Measurements from ENCODE around the gene COL28A1. TPM values are rescaled to one million over a fixed set of nuclear protein-coding genes. Genes with fewer than 3 reads are reported as not detected.

The COL28A1 gene
- polyA plus RNA-seq, 3 donors: not detected

- Histone ChIP-seq H3K36me3 (replicated peaks in 1 of 2; ENCODE audit: control insufficient read depth in 1 of 2, insufficient read depth in 2 of 2, low read length in 2 of 2) (no peaks in the 10 kb centered on the region), H3K9ac (ENCODE audit: insufficient read depth, low read length, poor library complexity, severe bottlenecking) (no peak overlapping the region), H3K9me3 (replicated peaks in 1 of 2; ENCODE audit: control insufficient read depth in 1 of 2, insufficient read depth in 1 of 2, low read length in 2 of 2) (no peaks in the 10 kb centered on the region), H3K4me2 (replicated peaks; ENCODE audit: extremely low read depth, low read length, poor library complexity, severe bottlenecking) (no peak overlapping the region), H3K27ac (ENCODE audit: low read depth in 1 of 2, low read length in 2 of 2) (no peak overlapping the region), H3K4me1 (ENCODE audit: control insufficient read depth in 1 of 2, insufficient read depth in 2 of 2, low read length in 2 of 2) (no peaks in the 10 kb centered on the region), H3K27me3 (ENCODE audit: control insufficient read depth in 2 of 2, insufficient read depth in 2 of 2, low read length in 2 of 2) (no peaks in the 10 kb centered on the region), H4K20me1 (ENCODE audit: insufficient read depth, low read length) (no peaks in the 10 kb centered on the region), H2AFZ (ENCODE audit: insufficient read depth, low read depth, low read length, poor library complexity, severe bottlenecking) (no peak overlapping the region), H3K4me3 (replicated peaks in 1 of 3; ENCODE audit: low read depth in 2 of 3, low read length in 3 of 3) (no peak overlapping the region), H3K79me2 (ENCODE audit: insufficient read depth, low read length) (no peaks in the 10 kb centered on the region)
- H3K9me3 Mint-ChIP-seq: peaks cover 0 to 10% (median 0%) of the 10 kb centered on the region in 7 donors
- no peaks in the 10 kb centered on the region for H3K4me1 Mint-ChIP-seq
- no peaks in the 10 kb centered on the region for H3K36me3 Mint-ChIP-seq
- intact Hi-C loops (cut with micrococcal nuclease): no loop called here
- H3K4me3 Mint-ChIP-seq: no peak overlapping the region
- no peak for TF ChIP-seq CTCF (IDR thresholded peaks at IDR 0.05)
- WGBS (ENCODE audit: insufficient coverage): 100% methylated on average over 1 of the region's 2 CpGs
- H3K27ac Mint-ChIP-seq: no peak overlapping the region
- H3K27me3 Mint-ChIP-seq (ENCODE audit: low read depth in 3 of 3): peaks cover 1 to 7% (median 6%) of the 10 kb centered on the region in 3 donors
- DNase-seq: no peak
These were observed 211.8 kb downstream of the COL28A1 start for GRCh38 chr7:7323921-7324320.

GRCh38 chr7:7323352-7323751 is 212.3 kb downstream of the COL28A1 start:
- WGBS (ENCODE audit: insufficient coverage): 89% methylated on average over 6 of the region's 6 CpGs

More at GRCh38 chr7:7323352-7323751, 212.3 kb downstream of the COL28A1 start:
- TF ChIP-seq CTCF (IDR thresholded peaks at IDR 0.05): no peak
- no peaks in the 10 kb centered on the region for H3K79me2 ChIP-seq (ENCODE audit: insufficient read depth, low read length)
- no peaks in the 10 kb centered on the region for H3K4me1 ChIP-seq (ENCODE audit: control insufficient read depth in 1 of 2, insufficient read depth in 2 of 2, low read length in 2 of 2)
- Mint-ChIP-seq H3K27me3 (ENCODE audit: low read depth in 3 of 3) (peaks cover 1 to 7% (median 6%) of the 10 kb centered on the region in 3 donors), H3K4me1 (no peaks in the 10 kb centered on the region), H3K9me3 (peaks cover 0 to 10% (median 0%) of the 10 kb centered on the region in 7 donors), H3K4me3 (no peak overlapping the region), H3K36me3 (no peaks in the 10 kb centered on the region), H3K27ac (no peak overlapping the region)
- H4K20me1 ChIP-seq (ENCODE audit: insufficient read depth, low read length): no peaks in the 10 kb centered on the region
- H3K9me3 ChIP-seq (replicated peaks in 1 of 2; ENCODE audit: control insufficient read depth in 1 of 2, insufficient read depth in 1 of 2, low read length in 2 of 2): no peaks in the 10 kb centered on the region
- DNase-seq: no peak
- H3K27ac ChIP-seq (ENCODE audit: low read depth in 1 of 2, low read length in 2 of 2): no peak overlapping the region
- H3K36me3 ChIP-seq (replicated peaks in 1 of 2; ENCODE audit: control insufficient read depth in 1 of 2, insufficient read depth in 2 of 2, low read length in 2 of 2): no peaks in the 10 kb centered on the region
- no peak overlapping the region for H3K9ac ChIP-seq (ENCODE audit: insufficient read depth, low read length, poor library complexity, severe bottlenecking)
- intact Hi-C loops (cut with micrococcal nuclease): no loop called here
- H3K27me3 ChIP-seq (ENCODE audit: control insufficient read depth in 2 of 2, insufficient read depth in 2 of 2, low read length in 2 of 2): no peaks in the 10 kb centered on the region
- no peak overlapping the region for H3K4me2 ChIP-seq (replicated peaks; ENCODE audit: extremely low read depth, low read length, poor library complexity, severe bottlenecking)
- no peak overlapping the region for H2AFZ ChIP-seq (ENCODE audit: insufficient read depth, low read depth, low read length, poor library complexity, severe bottlenecking)
- H3K4me3 ChIP-seq (replicated peaks in 1 of 3; ENCODE audit: low read depth in 2 of 3, low read length in 3 of 3): no peak overlapping the region
